Endothelial cell of hepatic sinusoid (primary cell): ENCODE data around the gene CPXM2.

ENCODE experiments used
- in situ Hi-C: cut with HindIII; loops from 2 replicates; pipeline ENCODE4 v1.10.0; 2017; ENCODE audit warnings: low sequenced_read_pairs

The CPXM2 gene

GRCh38 chr10:123878666-123879303 lies 12.8 kb downstream of the CPXM2 start:
- in situ Hi-C loops, result no loop called here

- in situ Hi-C loops, result no loop called here
Measured at GRCh38 chr10:123870260-123870659, 21.3 kb downstream of the CPXM2 start.

GRCh38 chr10:123869020-123869414 lies 22.6 kb downstream of the CPXM2 start:
- in situ Hi-C loops, result no loop called here

GRCh38 chr10:123868038-123869019 lies 23.3 kb downstream of the CPXM2 start:
- in situ Hi-C loops, result no loop called here

- in situ Hi-C loops, result no loop called here
Measured at GRCh38 chr10:123865880-123866279, 25.7 kb downstream of the CPXM2 start.

GRCh38 chr10:123865350-123865749 lies 26.3 kb downstream of the CPXM2 start:
- in situ Hi-C loops, result no loop called here

- in situ Hi-C loops, result no loop called here
Measured at GRCh38 chr10:123864923-123865322, 26.7 kb downstream of the CPXM2 start.

GRCh38 chr10:123863721-123864482 lies 27.7 kb downstream of the CPXM2 start:
- in situ Hi-C loops, result no loop called here

- in situ Hi-C loops, result no loop called here
Measured at GRCh38 chr10:123863183-123863575, 28.4 kb downstream of the CPXM2 start.

- in situ Hi-C loops, result no loop called here
Measured at GRCh38 chr10:123862421-123863182, 29.0 kb downstream of the CPXM2 start.

GRCh38 chr10:123860856-123861255 lies 30.8 kb downstream of the CPXM2 start:
- in situ Hi-C loops, result no loop called here

- in situ Hi-C loops, result no loop called here
Measured at GRCh38 chr10:123860209-123860608, 31.4 kb downstream of the CPXM2 start.

GRCh38 chr10:123859653-123860050 lies 32.0 kb downstream of the CPXM2 start:
- in situ Hi-C loops, result no loop called here

- in situ Hi-C loops, result no loop called here
Measured at GRCh38 chr10:123858907-123859652, 32.5 kb downstream of the CPXM2 start.

GRCh38 chr10:123858077-123858681 lies 33.4 kb downstream of the CPXM2 start:
- in situ Hi-C loops, result no loop called here

- in situ Hi-C loops, result no loop called here
Measured at GRCh38 chr10:123857616-123858015, 34.0 kb downstream of the CPXM2 start.

GRCh38 chr10:123855008-123855684 lies 36.5 kb downstream of the CPXM2 start:
- in situ Hi-C loops, result no loop called here

- in situ Hi-C loops, result no loop called here
Measured at GRCh38 chr10:123854498-123854897, 37.1 kb downstream of the CPXM2 start.

- in situ Hi-C loops, result no loop called here
Measured at GRCh38 chr10:123854003-123854402, 37.6 kb downstream of the CPXM2 start.
